Endothelial cell of umbilical vein (primary cell): Measurements from ENCODE around the gene SERINC1. TPM values are rescaled to one million over a fixed set of nuclear protein-coding genes. Genes with fewer than 3 reads are reported as not detected.

Source experiments
- BruUV-seq: library from RNA; stranded (reverse); fragments of 400-500 nt; replicated peaks from 2 replicates; lab custom pipeline; 2021; lab: Mats Ljungman, UMichigan
- CTCF ChIA-PET: fragments of 300-600, 350-600 bp; sonication (Branson Sonifier 250); formaldehyde crosslinking; loops from one replicate; lab custom pipeline; 2021; ENCODE audit warnings: antibody characterized with exemption, inconsistent platforms; lab: Charles Lee
- POLR2A ChIA-PET: fragments of 300-600, 350-600 bp; sonication (Branson Sonifier 250); formaldehyde crosslinking; loops from one replicate; lab custom pipeline; 2021; ENCODE audit warnings: antibody characterized with exemption, inconsistent platforms; lab: Charles Lee
- DNase-seq: peaks from one replicate; pipeline ENCODE4 v3.0.0-alpha.2; 2011; ENCODE audit warnings: low read depth, low spot score
- FAIRE-seq: peaks from 2 replicates; lab custom pipeline; 2011; peaks lifted over from hg19 to GRCh38; lab: Jason Lieb, UNC
- H2AFZ ChIP-seq: 2 replicates; pipeline ENCODE4 v1.6.0; 2012; ENCODE audit warnings: low read depth, low read length, control low read depth, inconsistent platforms
- H3K27ac ChIP-seq: 2 replicates; pipeline ENCODE4 v1.5.1; 2011; ENCODE audit warnings: low read depth, mild to moderate bottlenecking, control low read depth, low read length, moderate library complexity; ENCODE audit not compliant: insufficient read depth
- H3K27me3 ChIP-seq, 2 experiments: 2 replicates each; pipeline versions ENCODE4 v1.6.0 to v1.6.1; 2011; ENCODE audit warnings: low read length in 2 of 2, mixed read lengths in 1 of 2; ENCODE audit not compliant: control insufficient read depth in 2 of 2, insufficient read depth in 2 of 2
- H3K36me3 ChIP-seq, 2 experiments: 2 replicates in 1 of 2; 3 replicates in 1 of 2; pipeline ENCODE4 v1.5.1; 2011; ENCODE audit warnings: low read length in 2 of 2, mild to moderate bottlenecking in 1 of 2, moderate library complexity in 1 of 2; ENCODE audit not compliant: control insufficient read depth in 2 of 2, insufficient read depth in 2 of 2; ENCODE audit errors: extremely low read depth in 1 of 2
- H3K4me1 ChIP-seq: 3 replicates; pipeline ENCODE4 v1.5.1; 2011; ENCODE audit warnings: mild to moderate bottlenecking, low read length; ENCODE audit not compliant: control insufficient read depth, insufficient read depth; ENCODE audit errors: extremely low read depth
- H3K4me2 ChIP-seq: 2 replicates; pipeline ENCODE4 v1.6.1; 2011; ENCODE audit warnings: low read length, control low read depth, mixed read lengths; ENCODE audit not compliant: insufficient read depth
- H3K4me3 ChIP-seq, 3 experiments: fragments of 200-600 bp in 1 of 3; sonication (generic), shearing (Covaris generic) in 1 of 3; replicated peaks in 1 of 3; 2 replicates each; pipeline ENCODE4 v1.5.1; 2011 to 2016; ENCODE audit warnings: control low read depth in 3 of 3, low read length in 3 of 3, mild to moderate bottlenecking in 2 of 3, inconsistent platforms in 1 of 3, low read depth in 1 of 3, moderate library complexity in 1 of 3; ENCODE audit not compliant: insufficient read depth in 1 of 3
- H3K79me2 ChIP-seq: 2 replicates; pipeline ENCODE4 v1.6.0; 2012; ENCODE audit warnings: low read length, inconsistent platforms; ENCODE audit not compliant: control insufficient read depth, insufficient read depth
- H3K9ac ChIP-seq: replicated peaks from 2 replicates; pipeline ENCODE3; 2011; ENCODE audit warnings: low read length, control low read depth; ENCODE audit not compliant: insufficient read depth; ENCODE audit errors: extremely low read depth
- H3K9me1 ChIP-seq: replicated peaks from 3 replicates; pipeline ENCODE4 v1.6.0; 2011; ENCODE audit warnings: mild to moderate bottlenecking, low read length; ENCODE audit not compliant: control insufficient read depth, insufficient read depth; ENCODE audit errors: extremely low read depth
- H3K9me3 ChIP-seq: replicated peaks from 2 replicates; pipeline ENCODE4 v1.5.1; 2012; ENCODE audit warnings: low read length, inconsistent platforms; ENCODE audit not compliant: control insufficient read depth, insufficient read depth
- H4K20me1 ChIP-seq: replicated peaks from 2 replicates; pipeline ENCODE3; 2011; ENCODE audit warnings: mild to moderate bottlenecking, low read length; ENCODE audit not compliant: control insufficient read depth, insufficient read depth; ENCODE audit errors: extremely low read depth
- EZH2 ChIP-seq: IDR thresholded peaks from 2 replicates; pipeline ENCODE4 v1.6.1; 2012; ENCODE audit warnings: borderline replicate concordance, low read depth, mild to moderate bottlenecking, moderate library complexity, low read length, inconsistent platforms; ENCODE audit not compliant: severe bottlenecking
- FOS ChIP-seq: IDR thresholded peaks from 2 replicates; pipeline ENCODE4 v1.6.1; 2011; ENCODE audit warnings: mild to moderate bottlenecking, low read length, moderate library complexity, borderline replicate concordance; ENCODE audit not compliant: insufficient read depth
- GATA2 ChIP-seq: IDR thresholded peaks from 2 replicates; pipeline ENCODE4 v1.7.0; 2011; ENCODE audit warnings: low read depth, mild to moderate bottlenecking, moderate library complexity, mixed read lengths, low read length; ENCODE audit not compliant: insufficient read length, insufficient read depth
- JUN ChIP-seq: IDR thresholded peaks from 2 replicates; pipeline ENCODE4 v1.6.1; 2011; ENCODE audit warnings: borderline replicate concordance, low read depth; ENCODE audit not compliant: insufficient read length, insufficient read depth
- MYC ChIP-seq: IDR thresholded peaks from one replicate; pipeline ENCODE4 v1.6.1; 2011; ENCODE audit warnings: mild to moderate bottlenecking, low read depth, low read length
- POLR2A ChIP-seq: IDR thresholded peaks from 2 replicates; pipeline ENCODE4 v1.6.1; 2012; ENCODE audit warnings: low read depth, mild to moderate bottlenecking, control low read depth, low read length
- POLR2AphosphoS5 ChIP-seq: IDR thresholded peaks from 2 replicates; pipeline ENCODE4 v1.6.1; 2012; ENCODE audit warnings: low read depth, mild to moderate bottlenecking, control low read depth, low read length, moderate library complexity; ENCODE audit not compliant: insufficient read depth
- dilution Hi-C: fragments of 300-500 bp; cut with MboI; formaldehyde crosslinking; loops from one replicate; pipeline ENCODE4 v1.15.0; 2019; ENCODE audit warnings: low sequenced_read_pairs; ENCODE audit not compliant: extremely low pct_ligation_motif_present
- intact Hi-C: fragments of 100-400 bp; cut with micrococcal nuclease; formaldehyde crosslinking; loops from one replicate; pipeline ENCODE4 v1.10.0; 2022
- polyA plus RNA-seq, 4 experiments: library from polyadenylated mRNA; depleted of rRNA in 3 of 4; stranded (reverse) in 3 of 4; unstranded in 1 of 4; fragments of >200 nt; gene quantifications; 2 replicates each; pipeline versions ENCODE4 v1.2.1 to v1.2.3, GENCODE V29; 2011 to 2012; ENCODE audit warnings: missing spikeins in 1 of 4
- total RNA-seq: library from RNA; stranded (reverse); gene quantifications from 2 replicates; pipeline ENCODE4 v1.2.3, GENCODE V29; 2021
- TF ChIP-seq, protein P1 (sequence below): IDR thresholded peaks from 2 replicates; pipeline ENCODE4 v1.6.1; 2011; ENCODE audit not compliant: insufficient read depth, insufficient read length
- TF ChIP-seq, protein P2 (sequence below), 2 donors: IDR thresholded peaks; 1 replicate in 1 of 2; 2 replicates in 1 of 2; pipeline ENCODE4 v1.5.1; 2011; ENCODE audit warnings: low read length in 2 of 2, mild to moderate bottlenecking in 2 of 2, moderate library complexity in 2 of 2, control low read depth in 1 of 2, inconsistent platforms in 1 of 2, low read depth in 1 of 2; ENCODE audit not compliant: insufficient read depth in 1 of 2; ENCODE audit errors: extremely low read depth in 1 of 2

Gene SERINC1
- total and polyA plus RNA-seq, 2 donors (not counting 3 experiments of a cell fraction or from before 2014, with no cell fraction given), result 40.4 to 76.5 TPM

DNA sequence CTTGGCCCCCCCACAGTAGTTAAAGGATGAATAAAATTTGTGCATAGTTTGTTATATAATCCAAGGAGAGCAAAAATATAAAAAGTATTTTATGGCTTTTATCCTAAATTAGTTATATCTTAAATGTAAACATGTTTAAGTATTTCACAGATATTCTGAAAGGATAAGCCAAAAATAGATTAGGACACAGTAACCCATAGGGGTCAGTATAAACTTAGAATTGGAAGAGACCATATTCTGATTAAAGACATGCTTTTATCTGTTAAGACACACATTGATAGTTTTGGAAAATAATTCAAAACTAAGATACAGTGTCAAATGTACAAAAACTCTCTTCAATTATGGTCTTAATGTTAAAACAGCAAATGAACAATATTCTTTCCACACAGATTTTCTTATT, 4.5 kb upstream of the SERINC1 start:
- dilution Hi-C loops, result no loop called here

DNA sequence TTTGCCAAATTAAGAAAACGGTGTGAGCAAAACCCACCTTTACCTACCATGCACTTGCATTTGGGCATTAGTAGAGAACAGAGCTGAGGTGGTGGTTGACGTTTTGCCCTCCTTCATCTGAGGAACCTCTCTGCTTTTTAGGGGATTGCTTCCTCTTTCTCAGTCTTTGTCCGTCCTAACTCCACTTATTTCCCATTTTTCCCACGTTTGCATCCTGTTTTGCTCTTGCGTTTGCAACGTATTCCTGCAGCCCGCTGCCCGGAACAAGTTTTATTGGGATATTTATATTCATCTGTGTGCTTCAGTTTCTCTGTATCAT, 374 bp upstream of the SERINC1 start:
- Histone ChIP-seq H3K36me3 (no peaks in the 10 kb centered on the region), H3K4me3 (peak overlapping the region; percentile 18 to 98 (median 97)), H3K9me1 (no peaks in the 10 kb centered on the region), H3K4me2 (peak overlapping the region; percentile 77), H3K9ac (peak overlapping the region; percentile 97), H3K27me3 (no peaks in the 10 kb centered on the region), H3K27ac (peak overlapping the region; percentile 91), H4K20me1 (peaks cover 2% of the 10 kb centered on the region), H3K4me1 (peaks cover 8% of the 10 kb centered on the region), H2AFZ (peak overlapping the region; percentile 83), H3K79me2 (peaks cover 46% of the 10 kb centered on the region), H3K9me3 (no peaks in the 10 kb centered on the region)
- FAIRE-seq (no peak), DNase-seq (no peak)
- POLR2A ChIA-PET, result no interaction called here
- no TSS peak for BruUV-seq
- TF ChIP-seq EZH2 (no peak), POLR2A (no peak), MYC (no peak), GATA2 (no peak), FOS (no peak), POLR2AphosphoS5 (no peak), JUN (no peak)
- TF ChIP-seq, protein P1, sequence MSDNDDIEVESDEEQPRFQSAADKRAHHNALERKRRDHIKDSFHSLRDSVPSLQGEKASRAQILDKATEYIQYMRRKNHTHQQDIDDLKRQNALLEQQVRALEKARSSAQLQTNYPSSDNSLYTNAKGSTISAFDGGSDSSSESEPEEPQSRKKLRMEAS, result no peak
- TF ChIP-seq, protein P2, sequence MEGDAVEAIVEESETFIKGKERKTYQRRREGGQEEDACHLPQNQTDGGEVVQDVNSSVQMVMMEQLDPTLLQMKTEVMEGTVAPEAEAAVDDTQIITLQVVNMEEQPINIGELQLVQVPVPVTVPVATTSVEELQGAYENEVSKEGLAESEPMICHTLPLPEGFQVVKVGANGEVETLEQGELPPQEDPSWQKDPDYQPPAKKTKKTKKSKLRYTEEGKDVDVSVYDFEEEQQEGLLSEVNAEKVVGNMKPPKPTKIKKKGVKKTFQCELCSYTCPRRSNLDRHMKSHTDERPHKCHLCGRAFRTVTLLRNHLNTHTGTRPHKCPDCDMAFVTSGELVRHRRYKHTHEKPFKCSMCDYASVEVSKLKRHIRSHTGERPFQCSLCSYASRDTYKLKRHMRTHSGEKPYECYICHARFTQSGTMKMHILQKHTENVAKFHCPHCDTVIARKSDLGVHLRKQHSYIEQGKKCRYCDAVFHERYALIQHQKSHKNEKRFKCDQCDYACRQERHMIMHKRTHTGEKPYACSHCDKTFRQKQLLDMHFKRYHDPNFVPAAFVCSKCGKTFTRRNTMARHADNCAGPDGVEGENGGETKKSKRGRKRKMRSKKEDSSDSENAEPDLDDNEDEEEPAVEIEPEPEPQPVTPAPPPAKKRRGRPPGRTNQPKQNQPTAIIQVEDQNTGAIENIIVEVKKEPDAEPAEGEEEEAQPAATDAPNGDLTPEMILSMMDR (IDR thresholded peaks at IDR 0.05; ENCODE audit: extremely low read depth in 1 of 2, insufficient read depth in 1 of 2, low read depth in 1 of 2, low read length in 2 of 2), result no peak
- intact Hi-C loops, result loop anchor here (5.0 kb wide), 2 partner anchors 315 to 1035 kb away; partner anchors contain the start of genes GJA1 and SMPDL3A
- CTCF ChIA-PET, result interaction anchor here (1.1 to 1.7 kb wide), 2 partner anchors 20 to 1243 kb away, joined by 3 to 6 read pairs; no protein-coding TSS in a partner anchor
- dilution Hi-C loops, result no loop called here

More for the DNA sequence above, 4.5 kb upstream of the SERINC1 start:
- TF ChIP-seq, protein P2 (IDR thresholded peaks at IDR 0.05; ENCODE audit: extremely low read depth in 1 of 2, insufficient read depth in 1 of 2, low read depth in 1 of 2, low read length in 2 of 2), result peak; percentile 5 to 24
- TF ChIP-seq FOS (no peak), POLR2A (no peak)
- TF ChIP-seq, protein P1, result no peak
- Histone ChIP-seq H3K4me1 (no peaks in the 10 kb centered on the region), H3K79me2 (peaks cover 4% of the 10 kb centered on the region), H4K20me1 (no peaks in the 10 kb centered on the region), H3K4me2 (no peak overlapping the region), H3K27ac (no peak overlapping the region), H3K9me3 (no peaks in the 10 kb centered on the region), H3K27me3 (no peaks in the 10 kb centered on the region), H3K36me3 (no peaks in the 10 kb centered on the region), H3K9me1 (no peaks in the 10 kb centered on the region), H3K4me3 (no peak overlapping the region), H2AFZ (no peak overlapping the region), H3K9ac (no peak overlapping the region)
- intact Hi-C loops, result loop anchor here (1.0 to 5.0 kb wide), 3 partner anchors 54 to 363 kb away; no protein-coding TSS in a partner anchor
- no TSS peak for BruUV-seq
- ChIA-PET POLR2A (no interaction called here), CTCF (interaction anchor here (1.8 to 3.0 kb wide), 3 partner anchors 9 to 251 kb away, joined by 5 to 41 read pairs (median 10); no protein-coding TSS in a partner anchor)
- peak; percentile 42 for DNase-seq
- peak; percentile 37 for FAIRE-seq
